Coronary artery (tissue), 2 donors: ENCODE results near the gene HKDC1.

ENCODE experiments used
- DNase-seq: peaks from one replicate; pipeline ENCODE4 v3.0.0-alpha.2; 2017; ENCODE audit warnings: low spot score
- H3K27ac ChIP-seq, 2 donors: fragments of 200-600 bp; sonication (generic); one replicate each; pipeline ENCODE4 v1.5.1; 2016 to 2019
- H3K4me3 ChIP-seq: fragments of 200-600 bp; sonication (generic); 2 replicates; pipeline ENCODE4 v1.5.1; 2016; ENCODE audit warnings: mild to moderate bottlenecking, moderate library complexity
- TF ChIP-seq, protein P1 (sequence below): fragments of 200-600 bp; sonication (generic); IDR thresholded peaks from one replicate; pipeline ENCODE4 v1.5.1; 2019; ENCODE audit warnings: antibody characterized with exemption

The HKDC1 gene

GRCh38 chr10:69232736-69233480 lies 12.8 kb downstream of the HKDC1 start:
- no peak for DNase-seq
- H3K27ac ChIP-seq: no peak overlapping the region
- TF ChIP-seq, protein P1, sequence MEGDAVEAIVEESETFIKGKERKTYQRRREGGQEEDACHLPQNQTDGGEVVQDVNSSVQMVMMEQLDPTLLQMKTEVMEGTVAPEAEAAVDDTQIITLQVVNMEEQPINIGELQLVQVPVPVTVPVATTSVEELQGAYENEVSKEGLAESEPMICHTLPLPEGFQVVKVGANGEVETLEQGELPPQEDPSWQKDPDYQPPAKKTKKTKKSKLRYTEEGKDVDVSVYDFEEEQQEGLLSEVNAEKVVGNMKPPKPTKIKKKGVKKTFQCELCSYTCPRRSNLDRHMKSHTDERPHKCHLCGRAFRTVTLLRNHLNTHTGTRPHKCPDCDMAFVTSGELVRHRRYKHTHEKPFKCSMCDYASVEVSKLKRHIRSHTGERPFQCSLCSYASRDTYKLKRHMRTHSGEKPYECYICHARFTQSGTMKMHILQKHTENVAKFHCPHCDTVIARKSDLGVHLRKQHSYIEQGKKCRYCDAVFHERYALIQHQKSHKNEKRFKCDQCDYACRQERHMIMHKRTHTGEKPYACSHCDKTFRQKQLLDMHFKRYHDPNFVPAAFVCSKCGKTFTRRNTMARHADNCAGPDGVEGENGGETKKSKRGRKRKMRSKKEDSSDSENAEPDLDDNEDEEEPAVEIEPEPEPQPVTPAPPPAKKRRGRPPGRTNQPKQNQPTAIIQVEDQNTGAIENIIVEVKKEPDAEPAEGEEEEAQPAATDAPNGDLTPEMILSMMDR: no peak
- H3K4me3 ChIP-seq: no peak overlapping the region

- TF ChIP-seq, protein P1: no peak
- Histone ChIP-seq H3K27ac (no peak overlapping the region), H3K4me3 (no peak overlapping the region)
- DNase-seq: no peak
Observed at GRCh38 chr10:69234447-69234846, 14.3 kb downstream of the HKDC1 start.

- no peak overlapping the region for H3K27ac ChIP-seq
- peak; percentile 88 for DNase-seq
- H3K4me3 ChIP-seq: no peak overlapping the region
- TF ChIP-seq, protein P1: peak; percentile 87
Observed at GRCh38 chr10:69237528-69238159, 17.5 kb downstream of the HKDC1 start.

- TF ChIP-seq, protein P1: no peak
- Histone ChIP-seq H3K4me3 (no peak overlapping the region), H3K27ac (peak overlapping the region in 1 of 2 donors; percentile 46)
- no peak for DNase-seq
Observed at GRCh38 chr10:69239136-69239535, 19.0 kb downstream of the HKDC1 start.

GRCh38 chr10:69239816-69240434 lies 19.8 kb downstream of the HKDC1 start:
- H3K27ac ChIP-seq: peak overlapping the region in 1 of 2 donors; percentile 60
- TF ChIP-seq, protein P1: no peak
- peak; percentile 81 for DNase-seq
- no peak overlapping the region for H3K4me3 ChIP-seq

DNA sequence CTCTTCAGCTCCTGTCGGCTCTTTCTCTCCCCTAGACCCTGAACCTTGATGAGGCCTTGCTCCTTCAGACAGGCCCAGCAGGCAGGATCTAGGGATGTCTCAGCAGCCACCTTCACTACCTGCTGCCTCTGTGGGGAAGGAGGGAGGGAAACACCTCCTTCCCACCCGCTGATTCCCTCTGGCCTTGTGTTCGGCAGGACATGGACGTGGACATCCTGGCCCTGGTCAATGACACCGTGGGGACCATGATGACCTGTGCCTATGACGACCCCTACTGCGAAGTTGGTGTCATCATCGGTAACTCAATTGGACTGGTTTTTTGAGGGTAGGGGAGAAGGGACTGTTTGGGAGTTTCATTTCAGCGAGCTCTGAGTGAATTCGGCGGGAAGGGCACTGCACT lies 20.3 kb downstream of the HKDC1 start:
- H3K4me3 ChIP-seq: no peak overlapping the region
- peak overlapping the region in 1 of 2 donors; percentile 60 for H3K27ac ChIP-seq
- DNase-seq: no peak
- TF ChIP-seq, protein P1: no peak
